Right ventricle myocardium superior (tissue), 1 donor: Measurements from ENCODE around the gene PTPN4. TPM values are rescaled to one million over a fixed set of nuclear protein-coding genes. Genes with fewer than 3 reads are reported as not detected.

Experiments used
- ATAC-seq: fragments of 200-7000 bp; cut with Tn5 transposase; one replicate; pipeline ENCODE4 v1.9.1; 2020; ENCODE audit warnings: mild to moderate bottlenecking; ENCODE audit not compliant: poor library complexity
- DNase-seq: peaks from one replicate; pipeline ENCODE4 v3.0.0-alpha.2; 2020
- intact Hi-C: fragments of 100-400 bp; cut with DNase I; formaldehyde crosslinking; loops from one replicate; pipeline ENCODE4 v1.11.2; 2022
- total RNA-seq: library from RNA; stranded (reverse); fragmentation: NEBNext Ultra II Directional; extraction: Animal tissue kit (Norgen Biotek cat#: 25700); gene quantifications from one replicate; pipeline ENCODE4 v1.2.1, GENCODE V29; 2021
- donor health status: DM: no; HTN: yes; CAD: no; lungs with severe emphysema.

PTPN4 gene
- total RNA-seq, 1 donor from 2014 or later = 37.6 TPM

DNA sequence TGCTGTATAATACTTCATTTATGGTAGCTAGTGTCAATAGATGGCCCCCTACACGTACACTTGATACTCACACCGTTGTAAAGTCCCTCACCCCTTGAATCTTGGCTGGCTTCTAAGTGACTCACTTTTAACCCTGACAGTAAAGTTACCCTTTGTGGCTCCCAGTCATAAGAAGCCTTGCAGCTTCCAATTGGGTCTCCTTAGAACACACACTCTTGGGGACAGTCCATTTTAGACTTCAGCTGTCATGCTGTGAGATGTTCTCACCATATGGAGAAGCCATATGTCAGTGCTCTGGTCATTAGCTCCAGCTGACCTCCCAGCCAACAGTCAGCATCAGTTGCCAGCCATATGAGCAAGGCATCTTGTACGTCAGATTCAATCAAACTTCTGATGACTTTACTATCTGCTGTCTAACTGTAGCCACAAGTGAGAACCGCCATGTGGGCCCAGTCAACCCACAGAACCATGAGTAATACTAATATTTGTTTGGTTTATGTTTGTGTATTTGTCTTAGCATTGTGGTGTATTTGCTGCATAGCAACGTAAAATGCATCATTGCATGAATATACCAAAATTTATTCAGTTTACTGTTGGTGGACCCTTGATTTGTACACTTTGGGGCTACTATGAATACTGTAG is 68.3 kb downstream of the PTPN4 start:
- DNase-seq = no peak
- intact Hi-C loops = no loop called here
- ATAC-seq = no peak

DNA sequence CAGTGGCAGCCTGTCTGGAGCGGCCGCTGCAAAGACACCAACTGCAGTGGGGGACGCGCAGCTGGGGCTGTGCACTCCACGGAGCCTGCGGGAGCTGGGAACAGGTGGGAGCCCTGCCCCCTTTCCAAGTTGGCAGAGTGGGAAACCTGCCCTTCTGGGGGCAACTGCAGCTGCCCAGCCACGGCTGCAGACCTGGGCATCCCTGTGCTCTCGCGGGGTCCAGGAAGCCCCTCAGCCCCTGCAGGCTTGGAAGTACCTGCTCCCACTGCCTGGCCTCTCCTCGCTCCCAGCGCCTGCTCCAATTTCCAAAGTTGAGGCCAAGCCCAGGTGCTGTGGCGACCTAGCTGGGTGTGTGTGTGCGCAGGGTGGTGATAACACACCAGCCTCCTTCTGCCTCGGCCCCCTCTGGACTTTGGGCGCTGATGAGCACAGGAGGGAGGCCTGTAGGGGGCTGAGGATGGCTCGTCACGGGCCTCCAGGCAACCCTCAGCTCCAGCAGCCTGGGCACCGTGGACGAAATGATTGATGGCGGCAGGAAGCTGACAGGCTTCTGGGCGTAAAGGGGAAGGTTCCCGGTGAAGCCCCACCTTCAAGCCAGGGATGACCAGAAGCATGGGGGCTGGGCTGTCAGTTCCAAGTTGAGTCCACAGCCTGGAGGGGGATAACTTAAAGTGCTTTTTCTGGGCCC is 76.9 kb downstream of the PTPN4 start:
- intact Hi-C loops = no loop called here
- DNase-seq = no peak
- ATAC-seq = no peak

DNA sequence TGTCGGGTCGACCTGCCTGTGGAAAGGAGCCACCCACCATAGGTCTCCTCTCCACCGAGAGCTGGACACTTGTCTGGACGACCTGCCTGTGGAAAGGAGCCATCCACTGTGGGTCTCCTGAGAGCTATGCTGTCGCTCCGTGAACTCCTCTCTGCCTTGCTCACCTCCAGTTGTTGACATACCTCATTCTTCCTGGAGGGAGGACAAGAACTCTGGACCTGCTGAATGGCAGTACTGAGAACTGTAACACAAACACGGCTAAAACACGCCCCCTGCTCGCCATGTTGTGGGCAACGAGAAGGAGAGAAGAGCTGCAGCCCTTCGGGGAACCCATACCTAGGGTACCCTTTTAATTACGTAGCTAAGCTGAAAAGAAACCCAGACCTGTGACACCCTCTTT is 77.6 kb downstream of the PTPN4 start:
- ATAC-seq = no peak
- intact Hi-C loops = no loop called here
- no peak for DNase-seq

DNA sequence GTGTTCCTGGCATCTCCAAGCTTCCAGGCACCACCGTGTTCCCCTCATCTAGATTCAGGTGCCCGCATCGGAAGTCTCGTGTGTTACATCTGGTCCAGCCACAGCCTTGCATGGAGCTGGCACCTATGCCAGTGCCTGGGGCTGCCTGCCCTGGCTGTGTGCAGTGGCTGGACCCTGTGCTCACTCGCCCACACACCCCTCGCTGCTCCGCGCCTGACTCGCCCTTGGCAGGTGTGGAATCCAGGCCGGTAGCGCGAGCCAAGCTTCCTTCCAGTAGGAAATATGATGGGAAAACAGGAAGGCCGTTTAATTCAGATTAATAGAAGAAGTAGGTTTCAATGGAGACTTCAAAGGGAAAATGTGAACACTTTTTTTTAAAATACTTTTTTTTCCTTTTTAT is 78.0 kb downstream of the PTPN4 start:
- ATAC-seq = no peak
- no peak for DNase-seq
- intact Hi-C loops = no loop called here

DNA sequence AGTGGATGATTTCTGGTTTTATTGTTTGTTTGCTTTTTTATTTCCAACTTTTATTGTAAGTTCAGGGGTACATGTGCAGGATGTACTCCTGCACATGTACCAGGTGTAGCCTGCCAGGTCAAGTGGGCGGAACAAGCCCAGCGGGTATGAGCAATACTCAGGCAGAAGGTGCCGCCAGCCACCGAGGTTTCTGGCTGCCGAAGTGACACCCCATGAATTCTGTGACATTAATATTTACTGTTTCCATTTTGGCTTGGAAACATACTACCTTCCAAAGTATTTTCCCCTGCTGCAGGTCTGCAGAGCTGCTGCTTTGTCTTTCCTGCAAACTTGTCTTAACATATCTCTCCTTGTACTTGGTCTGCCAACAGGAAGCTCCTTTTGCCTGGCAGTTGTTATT is 78.5 kb downstream of the PTPN4 start:
- DNase-seq (no peak), ATAC-seq (no peak)
- intact Hi-C loops = no loop called here

DNA sequence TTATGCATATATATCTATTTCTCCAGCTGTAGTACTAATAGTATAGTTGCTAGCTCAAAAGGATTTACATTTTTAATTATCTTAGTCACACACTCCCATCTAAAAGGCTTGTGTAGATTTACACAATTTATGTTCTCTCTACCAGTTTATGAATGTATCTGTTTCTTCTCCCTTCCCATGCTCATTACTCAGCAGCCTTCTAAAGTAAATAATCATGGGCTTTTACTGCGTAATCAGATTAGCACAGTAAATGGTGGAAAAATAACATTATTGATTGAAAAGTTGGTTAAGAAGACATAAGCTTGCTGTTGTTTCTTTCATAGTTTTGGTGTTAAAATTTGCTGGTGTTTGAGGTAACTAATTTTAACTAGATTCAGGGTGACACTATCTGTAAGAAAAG is 81.8 kb downstream of the PTPN4 start:
- DNase-seq = no peak
- ATAC-seq = no peak
- intact Hi-C loops = no loop called here

DNA sequence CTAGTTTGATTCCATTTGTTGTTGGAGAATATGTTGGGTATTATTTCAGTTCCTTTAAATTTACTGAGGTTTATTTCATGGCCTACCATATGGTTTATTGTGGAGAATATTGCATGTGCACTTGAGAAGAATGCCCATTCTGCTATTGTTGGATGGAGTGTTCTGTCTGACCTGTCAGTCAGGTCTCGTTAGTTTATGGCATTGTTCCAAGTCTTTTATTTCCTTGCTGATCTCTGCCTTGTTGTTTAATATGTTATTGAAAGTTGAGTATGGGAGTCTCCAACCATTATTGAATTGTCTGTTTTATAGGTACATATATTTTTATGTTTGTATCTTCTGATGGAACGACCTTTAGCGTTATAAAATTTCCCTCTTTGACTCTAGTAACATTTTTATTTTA is 86.3 kb downstream of the PTPN4 start:
- intact Hi-C loops = no loop called here
- DNase-seq = no peak
- ATAC-seq = no peak

DNA sequence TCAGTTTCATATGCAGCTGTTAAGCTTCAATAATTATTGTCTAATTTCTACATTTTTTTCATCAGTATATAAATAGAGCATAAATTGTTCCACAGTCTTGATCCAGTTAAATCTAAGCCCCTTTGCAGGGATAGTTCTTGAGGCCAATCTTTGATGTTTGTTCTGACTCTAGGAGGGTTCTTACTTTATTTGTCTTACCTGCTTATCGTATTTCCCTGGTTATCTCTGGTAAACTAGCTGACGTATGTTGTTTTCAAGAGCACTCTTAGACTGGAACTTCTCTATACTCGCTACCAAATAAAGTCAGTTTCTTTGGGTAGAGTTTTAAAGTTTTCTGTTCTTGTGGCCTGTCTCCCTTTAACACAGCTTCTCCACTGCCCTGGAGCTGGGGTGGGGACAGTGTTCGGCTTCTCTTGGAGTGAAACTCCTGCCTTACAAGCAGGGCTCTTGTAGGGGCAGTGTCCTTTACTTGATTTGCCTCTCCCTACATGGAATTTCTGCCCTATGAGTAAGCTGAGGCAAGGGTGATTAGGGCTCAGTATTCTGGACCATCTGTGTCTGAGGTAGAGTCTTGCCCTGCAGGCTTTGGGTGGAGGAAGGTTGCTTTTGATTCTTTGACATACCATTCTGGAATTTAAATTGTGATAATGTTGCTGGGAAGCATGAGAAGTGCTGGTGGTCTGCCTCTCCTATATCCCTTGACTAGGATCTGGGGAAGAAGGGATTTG is 90.3 kb downstream of the PTPN4 start:
- intact Hi-C loops = no loop called here
- ATAC-seq (peak; percentile 36), DNase-seq (no peak)

DNA sequence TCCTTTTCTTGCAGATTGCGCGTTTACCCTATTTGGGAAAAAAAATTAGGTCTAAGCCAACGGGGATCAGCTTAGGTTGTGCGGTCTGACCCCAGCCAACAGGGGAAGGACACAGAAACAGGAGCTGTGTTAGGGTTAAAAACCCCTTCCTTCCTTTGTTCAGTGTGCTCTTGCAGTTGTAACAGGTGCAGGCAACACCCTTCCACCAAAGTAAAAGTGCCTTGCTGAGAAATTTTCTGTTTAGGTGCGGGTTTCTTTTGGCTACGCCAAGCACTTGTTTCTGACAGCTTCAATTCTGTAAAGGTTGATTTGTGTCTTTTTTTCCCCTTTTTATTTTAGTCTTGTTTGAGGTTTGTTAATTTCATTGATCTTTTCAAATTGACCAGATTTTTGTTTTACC is 92.5 kb downstream of the PTPN4 start:
- no peak for ATAC-seq
- intact Hi-C loops = no loop called here
- no peak for DNase-seq

DNA sequence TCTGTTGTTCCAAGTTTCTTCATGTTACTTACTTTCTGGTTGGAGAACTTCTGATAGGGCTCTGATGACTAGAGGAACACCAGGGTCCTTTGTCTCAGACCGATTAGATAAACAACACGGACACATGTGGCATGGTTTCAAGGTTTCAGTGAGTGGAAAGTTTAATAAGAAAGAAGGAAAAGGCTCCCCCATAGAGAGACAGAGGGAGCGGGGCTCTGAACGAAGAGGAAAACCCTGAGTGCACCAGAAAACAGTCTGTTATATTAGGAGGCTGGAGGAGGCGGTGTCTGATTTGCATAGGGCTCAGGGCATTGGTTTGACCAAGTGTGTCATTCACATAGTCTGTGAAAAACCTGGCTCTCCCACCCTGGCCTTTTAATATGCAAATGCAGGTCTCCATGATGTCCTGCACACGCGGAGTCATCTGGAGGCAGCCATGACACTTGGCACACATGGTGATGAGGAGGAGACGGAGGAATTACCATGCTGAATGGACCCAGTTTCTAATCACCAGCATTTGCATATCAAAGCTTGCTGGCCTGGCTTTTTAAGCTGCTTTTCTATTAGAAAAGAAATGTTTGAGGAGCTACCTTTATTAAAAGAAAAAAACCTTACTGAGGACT is 94.2 kb downstream of the PTPN4 start:
- no peak for DNase-seq
- no peak for ATAC-seq
- intact Hi-C loops = no loop called here

DNA sequence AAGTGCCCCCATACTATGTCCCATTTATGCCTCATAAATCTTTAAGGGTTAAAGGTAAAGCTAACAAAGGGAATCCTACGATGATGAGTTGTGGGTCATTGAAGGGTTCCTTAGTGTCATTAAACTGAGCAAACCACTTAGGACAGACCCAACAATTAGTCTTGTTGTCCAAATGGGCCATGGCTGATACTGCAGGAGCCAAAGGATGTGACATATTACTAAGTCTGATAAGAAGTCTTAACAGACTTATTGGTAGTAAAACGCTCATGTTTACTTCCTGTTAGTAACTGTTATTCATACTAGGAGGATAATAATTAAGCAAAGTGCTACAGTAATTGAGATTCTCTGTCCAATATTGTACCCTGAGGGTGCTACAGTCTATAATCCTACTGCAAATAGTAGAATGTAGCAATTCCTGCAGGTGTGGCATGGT is 96.8 kb downstream of the PTPN4 start:
- no peak for ATAC-seq
- intact Hi-C loops = no loop called here
- no peak for DNase-seq

DNA sequence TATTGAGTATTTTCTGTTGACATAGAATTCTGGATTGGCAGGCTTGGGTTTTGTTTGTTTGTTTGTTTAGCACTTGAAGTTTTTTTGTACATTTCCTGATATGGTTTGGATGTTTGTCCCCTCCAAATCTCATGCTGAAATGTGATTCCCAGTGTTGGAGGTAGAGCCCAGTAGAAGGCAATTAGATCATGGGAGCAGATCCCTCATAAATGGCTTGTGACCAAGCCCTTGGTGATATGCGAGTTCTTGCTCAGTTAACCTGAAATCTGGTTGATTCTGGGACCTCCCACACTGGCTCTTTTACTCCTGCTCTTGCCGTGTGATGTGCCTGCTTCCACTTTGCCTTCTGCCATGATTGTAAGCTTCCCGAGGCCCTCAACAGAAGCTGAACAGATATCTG is 98.0 kb downstream of the PTPN4 start:
- intact Hi-C loops = no loop called here
- DNase-seq (no peak), ATAC-seq (no peak)

DNA sequence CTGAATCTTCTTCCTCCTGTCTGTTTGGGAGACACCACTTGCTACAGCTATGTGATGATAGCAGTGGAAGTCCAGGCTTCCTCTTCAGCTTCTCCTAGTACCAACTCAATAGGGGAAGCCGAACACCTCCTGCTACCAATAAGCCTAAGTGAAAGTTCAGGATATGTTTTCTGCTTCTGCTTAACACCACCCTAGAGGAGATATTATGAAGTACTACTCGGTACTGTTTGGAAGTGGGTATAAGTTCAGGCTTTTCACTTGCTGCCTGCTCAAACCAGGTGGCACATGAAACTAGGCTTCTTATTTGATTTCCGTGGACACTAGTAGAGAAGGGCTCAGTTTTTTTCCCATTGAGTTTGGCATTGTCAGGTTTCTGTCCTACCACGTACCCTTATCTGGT is 99.8 kb downstream of the PTPN4 start:
- intact Hi-C loops = no loop called here
- ATAC-seq = no peak
- DNase-seq = no peak

DNA sequence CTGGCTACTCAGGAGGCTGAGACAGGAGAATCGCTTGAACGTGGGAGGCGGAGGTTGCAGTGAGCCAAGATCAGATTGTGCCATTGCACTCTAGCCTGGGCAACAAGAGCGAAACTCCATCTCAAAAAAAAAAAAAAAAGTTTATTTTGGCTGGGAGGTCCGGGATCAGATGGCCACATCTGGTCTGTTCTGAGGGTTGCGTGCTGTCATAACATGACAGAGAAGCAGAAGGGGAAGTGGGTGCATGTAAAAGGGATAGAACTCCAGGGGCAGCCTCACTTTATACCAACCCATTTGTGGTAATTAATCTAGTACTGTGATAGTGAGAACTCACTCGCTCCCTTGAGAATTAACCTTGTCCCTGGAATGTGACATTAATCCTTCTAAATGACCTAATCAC is 101.2 kb downstream of the PTPN4 start:
- intact Hi-C loops = no loop called here
- ATAC-seq = peak; percentile 22
- no peak for DNase-seq

DNA sequence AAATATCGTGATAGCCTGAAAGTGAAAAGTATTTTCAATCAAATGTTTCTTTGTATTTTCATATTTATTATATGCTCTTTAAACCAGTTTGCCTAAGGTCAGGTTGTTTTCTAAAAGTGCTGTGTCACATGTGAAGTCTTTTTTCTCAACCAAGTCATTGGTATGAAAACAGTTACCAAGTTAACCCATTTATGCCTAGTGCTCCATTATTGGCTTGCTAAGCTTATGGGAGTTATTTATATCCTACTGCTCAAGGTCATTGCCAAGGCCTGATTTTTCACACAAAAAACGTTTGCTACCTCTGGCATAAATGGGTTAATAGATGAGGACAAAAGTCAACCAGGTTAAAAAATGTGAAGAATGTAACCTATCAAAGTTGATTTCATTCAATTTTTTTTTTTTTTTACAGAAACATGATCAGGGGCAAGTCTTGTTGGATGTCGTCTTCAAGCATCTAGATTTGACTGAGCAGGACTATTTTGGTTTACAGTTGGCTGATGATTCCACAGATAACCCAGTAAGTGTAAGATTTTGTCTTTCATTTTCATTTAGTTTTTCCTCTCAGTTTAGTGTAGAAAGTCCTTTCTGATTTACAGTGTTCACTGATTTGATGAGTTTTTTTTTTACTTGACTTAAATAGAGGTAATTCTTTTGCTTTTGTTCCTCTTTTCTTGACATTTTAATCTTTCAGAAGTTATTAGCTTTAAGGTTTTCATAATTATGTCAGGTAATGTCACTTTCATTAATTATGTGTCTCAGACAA is 102.6 kb downstream of the PTPN4 start:
- intact Hi-C loops = no loop called here
- ATAC-seq (no peak), DNase-seq (no peak)

DNA sequence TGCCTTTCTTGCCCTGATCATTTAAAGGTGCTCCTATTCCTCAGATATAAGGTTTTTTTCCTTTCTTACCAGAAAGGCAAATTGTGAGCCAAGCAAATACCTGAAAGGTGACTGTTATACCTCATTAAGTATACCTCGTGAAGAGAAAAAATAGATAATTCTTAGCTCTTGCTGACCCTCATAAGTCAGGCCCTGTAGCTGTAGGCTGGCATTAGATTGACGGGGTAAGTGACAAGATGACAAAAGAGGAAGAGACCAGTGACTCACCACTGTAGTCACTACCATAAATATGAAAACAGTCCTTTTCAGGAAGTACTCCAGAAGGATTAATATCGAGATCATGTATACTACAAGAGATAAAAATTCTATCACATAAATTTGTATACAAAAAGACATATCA is 104.6 kb downstream of the PTPN4 start:
- no peak for ATAC-seq
- intact Hi-C loops = no loop called here

DNA sequence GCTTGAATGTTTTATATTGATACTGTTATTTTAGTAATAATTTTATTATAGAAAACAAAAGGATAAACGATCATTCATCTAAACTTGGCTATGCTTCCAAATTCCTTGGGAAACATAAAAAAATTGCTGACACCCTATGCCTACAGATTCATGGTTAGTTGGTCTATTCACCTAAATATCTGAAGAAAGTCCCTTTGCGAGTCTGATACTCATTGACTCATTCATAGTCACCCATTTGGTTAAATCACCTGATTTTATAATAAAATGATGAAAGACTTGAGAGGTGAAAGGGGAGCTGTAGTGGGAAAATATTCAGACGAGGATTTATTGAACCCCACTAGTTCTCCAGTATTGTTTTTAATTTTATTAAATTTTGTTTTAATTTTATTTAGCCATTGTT is 112.0 kb downstream of the PTPN4 start:
- no peak for ATAC-seq
- intact Hi-C loops = no loop called here
- no peak for DNase-seq

More for the DNA sequence above, 104.6 kb downstream of the PTPN4 start:
- DNase-seq = no peak

DNA sequence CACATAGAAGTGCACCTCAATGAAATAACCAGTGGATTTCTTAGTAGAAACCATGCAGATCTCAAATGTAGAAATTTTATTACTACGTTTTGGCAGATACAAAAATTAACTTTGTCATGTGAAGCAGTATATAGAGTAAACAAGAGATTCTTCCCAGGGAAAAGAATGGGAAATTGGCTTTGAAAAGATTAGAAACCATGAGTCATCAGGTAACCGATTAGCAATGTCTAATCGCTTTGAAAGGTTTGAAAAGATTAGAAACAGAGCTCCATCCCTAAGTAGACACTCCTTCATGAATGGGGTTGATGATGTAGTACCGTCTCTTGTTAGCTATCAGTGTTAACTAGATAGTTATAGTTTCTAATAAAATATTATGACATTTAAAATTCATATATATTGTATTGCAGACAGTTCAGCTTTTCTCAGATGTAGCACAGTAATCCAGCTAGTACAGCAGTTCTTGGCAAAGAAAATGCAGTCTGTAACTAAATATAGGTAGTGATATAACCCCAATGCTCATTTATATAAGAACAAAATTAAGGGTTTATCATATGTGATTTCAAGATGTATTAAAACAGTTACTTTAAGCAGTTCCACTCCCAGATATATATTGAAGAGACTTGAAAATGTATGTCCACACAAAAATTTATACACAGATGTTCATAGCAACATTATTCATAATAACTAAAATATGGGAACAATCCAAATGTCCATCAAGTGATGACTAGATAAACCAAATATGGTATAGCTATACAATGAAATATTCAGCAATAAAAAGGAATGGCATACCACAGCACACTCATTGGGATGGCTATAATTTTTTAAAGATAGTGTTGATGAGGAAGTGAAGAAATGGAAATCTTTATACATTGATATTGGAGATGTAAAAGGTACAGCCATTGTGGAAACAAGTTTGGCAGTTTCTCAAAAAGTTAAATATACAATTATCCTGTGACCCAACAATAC is 113.9 kb downstream of the PTPN4 start:
- no peak for DNase-seq
- intact Hi-C loops = no loop called here
- no peak for ATAC-seq
